Stimulated activated CD4-positive, alpha-beta T cell treated with anti-CD3 and anti-CD28 coated beads, Interleukin-12 subunit alpha, Interleukin-12 subunit beta, amount 100 ng/mL, for 48 hours (primary cell): ENCODE data around the gene ITPR2.
A peak's percentile ranks its signal among the peaks of the same experiment; 100 is the strongest.
"Not testable (repeated sequence)": the region's sequence is repeated elsewhere in the genome, so short reads cannot be mapped to it uniquely, and the experiment has no call there.

Experiments used
- DNase-seq, 3 donors: peaks; one replicate each; pipeline ENCODE4 v3.0.0-alpha.2; 2020; ENCODE audit warnings: low read depth in 2 of 3, low spot score in 1 of 3

Gene ITPR2

DNA sequence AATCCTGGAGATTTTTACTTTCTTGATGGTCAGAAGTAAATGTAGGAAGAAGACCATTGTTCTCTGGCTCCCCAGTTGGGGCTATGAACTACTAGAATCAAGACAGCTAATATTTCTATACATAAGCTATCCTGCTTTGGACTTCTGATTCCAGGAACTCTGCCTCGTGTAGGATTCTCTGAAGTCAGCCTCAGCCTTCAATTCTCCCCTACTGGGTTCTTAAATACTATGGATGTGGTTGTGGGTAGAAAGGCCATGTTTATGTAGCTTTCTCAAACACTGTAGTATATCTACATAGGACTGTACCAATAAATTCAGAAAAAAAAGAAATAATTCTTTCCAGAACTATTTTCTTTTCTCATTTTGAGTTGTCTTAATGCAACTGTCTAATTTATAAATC, 302.5 kb downstream of the ITPR2 start:
- DNase-seq: no peak

- no peak for DNase-seq
Observed at GRCh38 chr12:26528943-26529342, 304.1 kb downstream of the ITPR2 start.

GRCh38 chr12:26527682-26528081, 305.3 kb downstream of the ITPR2 start:
- DNase-seq: no peak

- peak in 2 of 3 donors; percentile 4 to 24 for DNase-seq
Observed at GRCh38 chr12:26524862-26525465, 308.0 kb downstream of the ITPR2 start.

GRCh38 chr12:26523708-26524150, 309.3 kb downstream of the ITPR2 start:
- no peak for DNase-seq

DNA sequence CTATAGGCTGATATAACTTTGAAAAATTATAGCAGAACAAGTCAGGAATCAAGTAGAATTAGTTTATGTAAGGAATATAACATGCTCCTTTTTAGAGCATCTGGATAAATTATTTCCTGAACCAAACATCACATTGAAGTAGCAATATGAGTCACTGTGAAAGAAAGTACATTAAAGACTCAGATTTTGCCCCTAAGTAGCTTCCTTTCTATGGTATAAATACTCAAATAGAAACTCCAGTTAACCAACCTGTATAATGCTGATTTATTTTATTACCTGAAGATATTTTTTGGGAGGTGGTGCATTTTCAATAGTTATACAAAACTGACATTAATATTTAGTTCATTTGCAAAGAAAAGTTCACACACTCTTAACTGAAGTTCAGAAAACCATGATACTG, 312.1 kb downstream of the ITPR2 start:
- no peak for DNase-seq

- no peak for DNase-seq
Observed at GRCh38 chr12:26520109-26520508, 312.9 kb downstream of the ITPR2 start.

DNA sequence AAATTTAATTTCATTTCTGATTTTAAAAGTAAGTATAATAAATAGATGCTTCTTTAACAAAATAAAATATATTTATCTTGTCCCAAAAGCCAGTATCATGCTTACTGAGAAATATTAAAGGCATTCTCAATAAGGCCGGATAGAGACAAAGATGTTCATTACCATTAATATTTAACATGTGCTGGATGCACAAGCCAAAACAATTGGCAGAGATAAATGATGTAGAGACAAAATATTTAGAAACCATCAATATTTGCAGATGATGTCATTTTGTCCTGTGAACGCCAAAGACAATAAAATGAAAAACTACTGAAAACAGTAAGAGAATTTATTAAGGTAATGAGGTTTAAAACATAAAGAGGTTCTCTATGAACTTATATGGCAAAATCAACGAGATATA, 313.5 kb downstream of the ITPR2 start:
- DNase-seq: no peak

DNA sequence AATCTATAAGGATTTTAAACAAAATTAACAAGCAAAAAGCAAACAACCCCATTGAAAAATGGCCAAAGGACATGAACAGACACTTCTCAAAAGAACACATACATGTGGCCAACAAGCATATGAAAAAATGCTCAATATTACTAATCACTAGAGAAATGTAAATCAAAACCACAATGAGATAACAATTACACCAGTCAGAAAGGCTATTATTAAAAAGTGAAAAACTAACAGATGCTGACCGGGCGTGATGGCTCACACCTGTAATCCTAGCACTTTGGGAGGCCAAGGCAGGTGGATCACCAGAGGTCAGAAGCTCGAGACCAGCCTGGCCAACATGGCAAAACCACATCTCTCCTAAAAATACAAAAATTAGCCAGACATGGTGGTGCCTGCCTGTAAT, 315.7 kb downstream of the ITPR2 start:
- not testable (repeated sequence) for DNase-seq

DNA sequence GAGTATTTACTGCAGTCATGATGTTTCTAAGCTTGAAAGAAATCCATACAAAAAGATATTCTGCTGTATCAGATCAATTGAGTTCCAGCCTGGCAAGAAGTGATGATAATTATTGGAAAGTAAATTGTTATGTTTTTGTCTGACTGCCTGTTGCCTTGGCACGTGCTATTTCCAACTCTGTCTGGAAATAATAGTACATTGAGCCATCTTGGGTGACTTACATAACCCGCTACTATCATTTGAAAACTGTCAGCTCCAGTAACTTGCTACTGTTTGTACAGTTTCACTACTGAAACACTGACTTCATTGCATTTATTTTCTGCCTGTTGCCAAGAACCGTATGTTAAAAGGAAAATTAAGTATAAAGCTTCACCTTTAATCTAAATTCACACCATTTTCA, 318.6 kb downstream of the ITPR2 start:
- no peak for DNase-seq

- DNase-seq: no peak
Observed at GRCh38 chr12:26513363-26514043, 319.5 kb downstream of the ITPR2 start.

- DNase-seq: no peak
Observed at GRCh38 chr12:26512213-26512612, 320.8 kb downstream of the ITPR2 start.

DNA sequence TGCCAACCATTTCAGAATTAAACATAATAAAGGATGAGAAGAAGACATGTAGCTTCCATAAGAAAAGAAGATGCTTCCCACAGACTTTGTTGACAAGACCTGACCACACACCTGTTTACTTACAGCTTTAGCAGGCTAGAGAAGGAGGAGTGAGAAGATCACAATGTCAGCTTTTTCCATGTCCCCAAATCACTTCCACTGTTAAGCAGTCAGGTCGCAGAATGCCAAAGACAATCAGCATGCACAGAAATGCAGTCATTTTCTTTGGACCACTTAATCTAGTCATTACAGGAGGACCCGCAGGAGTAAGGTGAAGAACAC, 322.7 kb downstream of the ITPR2 start:
- DNase-seq: no peak

GRCh38 chr12:26507613-26508012, 325.4 kb downstream of the ITPR2 start:
- DNase-seq: no peak

DNA sequence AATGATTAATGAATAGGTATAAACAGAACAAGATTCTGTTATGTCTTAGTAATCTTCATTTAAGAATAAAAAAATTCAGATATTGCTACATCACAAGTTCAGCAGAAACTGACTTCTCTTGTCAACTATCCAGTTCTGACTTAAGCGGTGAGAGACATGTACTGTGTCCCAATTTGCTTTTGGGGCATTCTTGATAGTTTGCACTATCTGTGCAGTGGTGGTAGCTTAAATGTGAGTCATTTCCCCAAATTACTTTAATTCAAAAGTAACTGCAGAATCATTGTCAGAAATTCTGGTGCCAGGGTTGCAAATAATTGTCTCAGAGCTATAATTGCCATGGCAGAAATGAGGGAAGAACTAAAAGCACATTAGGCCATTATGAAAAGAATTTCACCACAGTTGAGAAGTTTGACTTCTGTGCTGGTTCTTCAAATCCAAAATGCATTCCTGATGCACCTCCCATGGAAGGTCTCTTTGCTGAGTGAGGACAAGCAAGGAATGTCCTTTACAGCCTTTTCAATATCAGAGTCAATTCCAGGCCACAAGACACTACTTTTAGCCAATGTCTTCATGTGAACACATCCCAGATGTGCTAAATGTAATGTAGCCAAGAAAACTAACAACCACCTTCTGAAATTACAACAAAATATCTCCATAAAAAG, 332.9 kb downstream of the ITPR2 start:
- no peak for DNase-seq

DNA sequence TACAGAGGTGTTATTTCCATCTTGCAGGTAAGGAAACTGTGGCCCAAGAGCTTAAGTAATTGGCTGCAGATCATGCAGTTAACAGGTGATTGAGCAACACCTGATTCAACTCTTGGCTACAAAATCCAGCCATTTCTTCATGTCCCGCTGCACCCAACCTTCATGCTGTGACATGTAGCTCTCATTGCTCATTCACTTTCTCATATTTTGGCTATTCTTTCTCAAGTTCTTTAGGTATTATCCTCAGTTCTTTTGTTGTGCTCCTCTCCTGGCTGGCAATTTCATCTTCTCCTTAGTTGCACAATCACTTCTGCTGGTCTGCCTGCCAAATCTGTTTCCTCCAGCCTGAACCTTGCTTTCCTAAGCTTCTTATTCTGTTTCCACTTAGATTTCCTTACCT, 336.8 kb downstream of the ITPR2 start:
- no peak for DNase-seq

DNA sequence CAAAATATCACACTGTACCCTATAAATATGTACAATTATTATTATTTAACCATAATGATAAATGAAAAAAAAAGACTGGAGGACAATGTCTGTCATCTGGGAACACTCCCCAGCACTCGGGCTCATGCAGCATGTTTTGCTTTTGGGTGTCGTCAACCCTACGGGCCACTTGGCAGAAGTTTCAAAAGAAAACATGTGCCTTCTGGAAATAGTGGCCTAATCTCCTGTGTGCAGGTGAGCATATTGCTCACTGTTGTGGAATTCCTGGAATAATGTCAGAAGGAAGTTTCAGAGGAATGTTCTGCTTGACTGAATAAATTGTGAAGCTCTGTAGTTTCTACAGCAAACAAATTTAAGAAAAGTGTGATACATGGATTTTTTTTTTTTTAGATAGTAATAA, 339.3 kb downstream of the ITPR2 start:
- DNase-seq: no peak

- DNase-seq: no peak
Observed at GRCh38 chr12:26492406-26492805, 340.6 kb downstream of the ITPR2 start.

DNA sequence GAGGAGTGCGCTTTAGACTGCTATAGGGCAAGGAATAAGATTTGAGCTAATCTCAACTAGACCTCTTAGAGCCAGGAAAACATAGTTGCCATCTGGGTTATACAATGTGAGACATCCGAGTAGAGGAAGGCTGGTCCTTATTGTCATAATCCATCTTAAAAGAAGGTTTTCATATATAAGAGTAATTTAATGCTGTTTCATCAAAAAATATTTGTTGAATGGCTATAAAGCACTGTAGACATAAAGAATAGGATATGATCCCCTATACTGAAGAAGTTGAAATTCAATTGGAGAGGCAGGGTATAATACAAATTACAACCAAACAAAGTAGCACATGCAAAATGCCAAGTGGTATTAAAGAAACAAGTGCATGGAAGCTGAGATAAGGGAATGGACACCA, 343.1 kb downstream of the ITPR2 start:
- no peak for DNase-seq

- no peak for DNase-seq
Observed at GRCh38 chr12:26488351-26488750, 344.6 kb downstream of the ITPR2 start.

GRCh38 chr12:26473291-26473690, 359.7 kb downstream of the ITPR2 start:
- no peak for DNase-seq

DNA sequence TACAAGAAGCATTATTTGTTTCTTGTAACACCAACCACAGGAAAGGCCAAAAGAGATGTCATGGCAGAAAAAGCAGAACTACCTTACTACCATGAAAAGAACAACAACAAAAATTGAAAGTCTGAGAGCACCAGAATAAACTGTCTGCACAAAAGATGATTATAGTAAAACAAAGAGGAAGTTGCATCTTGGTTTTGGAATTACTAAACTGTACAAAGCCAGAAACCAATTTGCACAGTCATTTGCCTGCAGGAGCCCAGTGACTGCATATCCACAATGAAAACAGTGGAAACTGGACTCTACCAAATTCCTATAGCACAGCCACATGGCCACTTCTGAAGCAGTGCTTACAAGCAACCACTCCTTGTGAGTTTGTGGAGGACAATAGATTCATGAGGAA, 361.4 kb downstream of the ITPR2 start:
- DNase-seq: no peak
